ENCODE results near the gene DICER1. TPM values are rescaled to one million over a fixed set of nuclear protein-coding genes. Genes with fewer than 3 reads are reported as not detected.

Gene DICER1
- total RNA-seq, 2 donors from 2014 or later: 49.3 to 53.7 TPM

GRCh38 chr14:95078867-95079266 is 78.5 kb downstream of the DICER1 start:
- intact Hi-C loops (cut with DNase I): no loop called here
- no peaks in the 10 kb centered on the region for H3K9me3 ChIP-seq
- H3K36me3 ChIP-seq: no peaks in the 10 kb centered on the region
- no peak overlapping the region for H3K27ac ChIP-seq
- no peak overlapping the region for H3K4me3 ChIP-seq
- DNase-seq: no peak
- H3K27me3 ChIP-seq: no peaks in the 10 kb centered on the region
- H3K4me1 ChIP-seq: no peaks in the 10 kb centered on the region
- TF ChIP-seq CTCF (IDR thresholded peaks at IDR 0.05): no peak
- H3K9ac ChIP-seq (ENCODE audit: low read depth in 2 of 2, low read length in 2 of 2): no peak overlapping the region

- Histone ChIP-seq H3K9ac (ENCODE audit: low read depth in 2 of 2, low read length in 2 of 2) (no peak overlapping the region), H3K4me3 (no peak overlapping the region), H3K27me3 (no peaks in the 10 kb centered on the region), H3K9me3 (no peaks in the 10 kb centered on the region), H3K36me3 (no peaks in the 10 kb centered on the region), H3K27ac (no peak overlapping the region), H3K4me1 (no peaks in the 10 kb centered on the region)
- peak; percentile 13 for DNase-seq
- no peak for TF ChIP-seq CTCF (IDR thresholded peaks at IDR 0.05)
- intact Hi-C loops (cut with DNase I): no loop called here
Observed at GRCh38 chr14:95077345-95077744, 80.0 kb downstream of the DICER1 start.

- Histone ChIP-seq H3K27me3 (no peaks in the 10 kb centered on the region), H3K27ac (no peak overlapping the region), H3K36me3 (no peaks in the 10 kb centered on the region), H3K9ac (ENCODE audit: low read depth in 2 of 2, low read length in 2 of 2) (no peak overlapping the region), H3K9me3 (no peaks in the 10 kb centered on the region), H3K4me3 (no peak overlapping the region), H3K4me1 (no peaks in the 10 kb centered on the region)
- TF ChIP-seq CTCF (IDR thresholded peaks at IDR 0.05): no peak
- intact Hi-C loops (cut with DNase I): no loop called here
- DNase-seq: no peak
Observed at GRCh38 chr14:95075789-95076188, 81.5 kb downstream of the DICER1 start.

- H3K4me3 ChIP-seq: no peak overlapping the region
- H3K27me3 ChIP-seq: no peaks in the 10 kb centered on the region
- H3K36me3 ChIP-seq: no peaks in the 10 kb centered on the region
- no peak overlapping the region for H3K9ac ChIP-seq (ENCODE audit: low read depth in 2 of 2, low read length in 2 of 2)
- intact Hi-C loops (cut with DNase I): no loop called here
- H3K4me1 ChIP-seq: no peaks in the 10 kb centered on the region
- no peak for TF ChIP-seq CTCF (IDR thresholded peaks at IDR 0.05)
- no peak overlapping the region for H3K27ac ChIP-seq
- DNase-seq: peak; percentile 0
- no peaks in the 10 kb centered on the region for H3K9me3 ChIP-seq
Observed at GRCh38 chr14:95073947-95074346, 83.4 kb downstream of the DICER1 start.

GRCh38 chr14:95072310-95072905 is 84.9 kb downstream of the DICER1 start:
- no peak overlapping the region for H3K27ac ChIP-seq
- no peaks in the 10 kb centered on the region for H3K4me1 ChIP-seq
- H3K36me3 ChIP-seq: no peaks in the 10 kb centered on the region
- H3K9me3 ChIP-seq: no peaks in the 10 kb centered on the region
- TF ChIP-seq CTCF (IDR thresholded peaks at IDR 0.05): no peak
- peak; percentile 1 for DNase-seq
- H3K4me3 ChIP-seq: no peak overlapping the region
- H3K27me3 ChIP-seq: no peaks in the 10 kb centered on the region
- H3K9ac ChIP-seq (ENCODE audit: low read depth in 2 of 2, low read length in 2 of 2): no peak overlapping the region
- intact Hi-C loops (cut with DNase I): no loop called here

All from colonic mucosa (tissue), 4 donors.